Activated naive CD4-positive, alpha-beta T cell treated with anti-CD3 and anti-CD28 coated beads for 36 hours (primary cell): Measurements from ENCODE around the gene PXK. TPM values are rescaled to one million over a fixed set of nuclear protein-coding genes. Genes with fewer than 3 reads are reported as not detected.

Experiments
- CTCF ChIA-PET: fragments of 350-600 bp; sonication (Branson Sonifier 250); formaldehyde crosslinking; loops from one replicate; lab custom pipeline; 2021; ENCODE audit warnings: antibody characterized with exemption; lab: Charles Lee
- DNase-seq: peaks from one replicate; pipeline ENCODE4 v3.0.0-alpha.2; 2020
- H3K27ac Mint-ChIP-seq: one replicate; pipeline ENCODE4 v1.8.0; 2021; ENCODE audit warnings: mild to moderate bottlenecking, mixed read lengths
- H3K27me3 Mint-ChIP-seq: one replicate; pipeline ENCODE4 v1.8.0; 2021; ENCODE audit warnings: low read depth, mixed read lengths
- H3K36me3 Mint-ChIP-seq: one replicate; pipeline ENCODE4 v1.8.0; 2021; ENCODE audit warnings: low read depth, mixed read lengths
- H3K4me1 Mint-ChIP-seq: one replicate; pipeline ENCODE4 v1.8.0; 2021; ENCODE audit warnings: low read depth, mixed read lengths
- H3K4me3 Mint-ChIP-seq: one replicate; pipeline ENCODE4 v1.8.0; 2021; ENCODE audit warnings: mild to moderate bottlenecking, moderate library complexity, mixed read lengths
- H3K9me3 Mint-ChIP-seq: one replicate; pipeline ENCODE4 v1.8.0; 2021; ENCODE audit warnings: mixed read lengths
- intact Hi-C: fragments of 100-400 bp; cut with micrococcal nuclease; formaldehyde crosslinking; loops from one replicate; pipeline ENCODE4 v1.15.1; 2023
- total RNA-seq, 2 experiments: library from RNA; stranded (reverse); gene quantifications; one replicate each; pipeline ENCODE4 v1.2.3, GENCODE V29; 2021

Gene PXK
- total RNA-seq, 2 experiments from 2014 or later = 44.7 to 46.1 TPM

- CTCF ChIA-PET = interaction anchor here (0.6 to 2.4 kb wide), 18 partner anchors 10 to 1933 kb away, joined by 3 to 11 read pairs (median 4); partner anchors contain the start of genes HTD2, KCTD6, PDHB and RPP14
- peaks cover 15% of the 10 kb centered on the region for H3K4me1 Mint-ChIP-seq
- H3K27me3 Mint-ChIP-seq = peaks cover 3% of the 10 kb centered on the region
- intact Hi-C loops = loop anchor here (1.0 to 2.0 kb wide), 7 partner anchors 8 to 167 kb away; partner anchors contain the start of genes HTD2, KCTD6, PDHB and RPP14
- peak; percentile 92 for DNase-seq
- H3K9me3 Mint-ChIP-seq = no peaks in the 10 kb centered on the region
- peak overlapping the region; percentile 61 for H3K27ac Mint-ChIP-seq
- H3K36me3 Mint-ChIP-seq = no peaks in the 10 kb centered on the region
- H3K4me3 Mint-ChIP-seq = peak overlapping the region; percentile 16
These were observed 130.7 kb downstream of the PXK start for GRCh38 chr3:58463181-58463941.

- Mint-ChIP-seq H3K36me3 (no peaks in the 10 kb centered on the region), H3K27ac (peak overlapping the region; percentile 61), H3K9me3 (no peaks in the 10 kb centered on the region), H3K4me3 (no peak overlapping the region), H3K4me1 (peaks cover 15% of the 10 kb centered on the region), H3K27me3 (peaks cover 3% of the 10 kb centered on the region)
- CTCF ChIA-PET = interaction anchor here (0.6 to 2.4 kb wide), 18 partner anchors 9 to 1933 kb away, joined by 3 to 11 read pairs (median 4); partner anchors contain the start of genes HTD2, KCTD6, PDHB and RPP14
- intact Hi-C loops = loop anchor here (1.0 to 2.0 kb wide), 7 partner anchors 7 to 166 kb away; partner anchors contain the start of genes HTD2, KCTD6, PDHB and RPP14
- DNase-seq = no peak
These were observed 131.2 kb downstream of the PXK start for GRCh38 chr3:58463942-58464271.

GRCh38 chr3:58464866-58465265 is 132.2 kb downstream of the PXK start:
- intact Hi-C loops = no loop called here
- Mint-ChIP-seq H3K9me3 (no peaks in the 10 kb centered on the region), H3K27me3 (peaks cover 3% of the 10 kb centered on the region), H3K36me3 (no peaks in the 10 kb centered on the region), H3K4me1 (peaks cover 15% of the 10 kb centered on the region), H3K27ac (no peak overlapping the region), H3K4me3 (no peak overlapping the region)
- CTCF ChIA-PET = interaction anchor here (0.7 to 2.4 kb wide), 4 partner anchors 8 to 508 kb away, joined by 3 to 11 read pairs (median 4); partner anchors contain the start of gene PDHB
- DNase-seq = peak; percentile 59

GRCh38 chr3:58466899-58467563 is 134.3 kb downstream of the PXK start:
- Mint-ChIP-seq H3K36me3 (no peaks in the 10 kb centered on the region), H3K27ac (no peak overlapping the region), H3K4me3 (no peak overlapping the region), H3K9me3 (no peaks in the 10 kb centered on the region), H3K27me3 (peaks cover 3% of the 10 kb centered on the region), H3K4me1 (peaks cover 29% of the 10 kb centered on the region)
- intact Hi-C loops = no loop called here
- CTCF ChIA-PET = interaction anchor here (1.2 kb wide), 1 partner anchor 38 kb away, joined by 3 read pairs; no protein-coding TSS in a partner anchor
- no peak for DNase-seq

- no peak for DNase-seq
- intact Hi-C loops = no loop called here
- H3K4me1 Mint-ChIP-seq = peaks cover 22% of the 10 kb centered on the region
These were observed 136.4 kb downstream of the PXK start for GRCh38 chr3:58469096-58469495.

GRCh38 chr3:58470363-58471024 is 137.8 kb downstream of the PXK start:
- CTCF ChIA-PET = interaction anchor here (0.5 to 2.3 kb wide), 3 partner anchors 22 to 708 kb away, joined by 4 to 12 read pairs (median 5); partner anchors contain the start of gene KCTD6
- H3K4me3 Mint-ChIP-seq = no peak overlapping the region
- no peak for DNase-seq
- intact Hi-C loops = loop anchor here (1.0 to 5.0 kb wide), 7 partner anchors 7 to 402 kb away; partner anchors contain the start of gene PXK
- no peaks in the 10 kb centered on the region for H3K36me3 Mint-ChIP-seq
- H3K9me3 Mint-ChIP-seq = no peaks in the 10 kb centered on the region
- no peaks in the 10 kb centered on the region for H3K27me3 Mint-ChIP-seq
- H3K27ac Mint-ChIP-seq = peak overlapping the region; percentile 86
- H3K4me1 Mint-ChIP-seq = peaks cover 20% of the 10 kb centered on the region

More at GRCh38 chr3:58469096-58469495, 136.4 kb downstream of the PXK start:
- no peaks in the 10 kb centered on the region for H3K27me3 Mint-ChIP-seq
- H3K27ac Mint-ChIP-seq = no peak overlapping the region
- no peaks in the 10 kb centered on the region for H3K36me3 Mint-ChIP-seq
- H3K9me3 Mint-ChIP-seq = no peaks in the 10 kb centered on the region
- CTCF ChIA-PET = no interaction called here
- no peak overlapping the region for H3K4me3 Mint-ChIP-seq

- DNase-seq = peak; percentile 81
- intact Hi-C loops = loop anchor here (1.0 to 5.0 kb wide), 7 partner anchors 8 to 401 kb away; partner anchors contain the start of gene PXK
- peak overlapping the region; percentile 86 for H3K27ac Mint-ChIP-seq
- H3K36me3 Mint-ChIP-seq = no peaks in the 10 kb centered on the region
- no peak overlapping the region for H3K4me3 Mint-ChIP-seq
- CTCF ChIA-PET = interaction anchor here (0.5 to 2.3 kb wide), 2 partner anchors 21 to 709 kb away, joined by 4 to 12 read pairs; partner anchors contain the start of gene KCTD6
- H3K4me1 Mint-ChIP-seq = peaks cover 20% of the 10 kb centered on the region
- no peaks in the 10 kb centered on the region for H3K27me3 Mint-ChIP-seq
- no peaks in the 10 kb centered on the region for H3K9me3 Mint-ChIP-seq
These were observed 138.6 kb downstream of the PXK start for GRCh38 chr3:58471025-58471887.

- DNase-seq = no peak
- peaks cover 20% of the 10 kb centered on the region for H3K4me1 Mint-ChIP-seq
- no peaks in the 10 kb centered on the region for H3K36me3 Mint-ChIP-seq
- H3K27me3 Mint-ChIP-seq = no peaks in the 10 kb centered on the region
- CTCF ChIA-PET = interaction anchor here (0.8 to 2.9 kb wide), 5 partner anchors 9 to 88 kb away, joined by 3 to 11 read pairs (median 3); no protein-coding TSS in a partner anchor
- intact Hi-C loops = loop anchor here (5.0 kb wide), 1 partner anchor 399 kb away; no protein-coding TSS in a partner anchor
- H3K9me3 Mint-ChIP-seq = no peaks in the 10 kb centered on the region
- H3K27ac Mint-ChIP-seq = no peak overlapping the region
- no peak overlapping the region for H3K4me3 Mint-ChIP-seq
These were observed 140.6 kb downstream of the PXK start for GRCh38 chr3:58473275-58473674.

GRCh38 chr3:58474348-58474911 is 141.7 kb downstream of the PXK start:
- Mint-ChIP-seq H3K27me3 (no peaks in the 10 kb centered on the region), H3K27ac (no peak overlapping the region), H3K9me3 (no peaks in the 10 kb centered on the region), H3K4me3 (no peak overlapping the region), H3K36me3 (no peaks in the 10 kb centered on the region), H3K4me1 (peaks cover 20% of the 10 kb centered on the region)
- intact Hi-C loops = loop anchor here (5.0 kb wide), 1 partner anchor 398 kb away; no protein-coding TSS in a partner anchor
- DNase-seq = no peak
- CTCF ChIA-PET = interaction anchor here (2.9 kb wide), 1 partner anchor 10 kb away, joined by 11 read pairs; no protein-coding TSS in a partner anchor

GRCh38 chr3:58474967-58475578 is 142.4 kb downstream of the PXK start:
- intact Hi-C loops = loop anchor here (5.0 kb wide), 1 partner anchor 397 kb away; no protein-coding TSS in a partner anchor
- peaks cover 20% of the 10 kb centered on the region for H3K4me1 Mint-ChIP-seq
- CTCF ChIA-PET = interaction anchor here (1.4 to 2.9 kb wide), 2 partner anchors 11 kb away, joined by 4 to 11 read pairs; no protein-coding TSS in a partner anchor
- H3K36me3 Mint-ChIP-seq = no peaks in the 10 kb centered on the region
- no peaks in the 10 kb centered on the region for H3K27me3 Mint-ChIP-seq
- no peak for DNase-seq
- no peaks in the 10 kb centered on the region for H3K9me3 Mint-ChIP-seq
- no peak overlapping the region for H3K4me3 Mint-ChIP-seq
- no peak overlapping the region for H3K27ac Mint-ChIP-seq
